GM12875 (cell line): Measurements from ENCODE around the gene IL1RAPL1.

Experiments used
- H3K4me3 ChIP-seq: one replicate; pipeline ENCODE4 v1.5.1; 2011; ENCODE audit warnings: low read depth, low read length, control low read depth
- TF ChIP-seq, protein P1 (sequence below): IDR thresholded peaks from 2 replicates; pipeline ENCODE4 v1.5.1; 2011; ENCODE audit warnings: low read depth, mild to moderate bottlenecking, control low read depth, inconsistent platforms, low read length, moderate library complexity, borderline replicate concordance; ENCODE audit not compliant: insufficient read depth

Gene IL1RAPL1

DNA sequence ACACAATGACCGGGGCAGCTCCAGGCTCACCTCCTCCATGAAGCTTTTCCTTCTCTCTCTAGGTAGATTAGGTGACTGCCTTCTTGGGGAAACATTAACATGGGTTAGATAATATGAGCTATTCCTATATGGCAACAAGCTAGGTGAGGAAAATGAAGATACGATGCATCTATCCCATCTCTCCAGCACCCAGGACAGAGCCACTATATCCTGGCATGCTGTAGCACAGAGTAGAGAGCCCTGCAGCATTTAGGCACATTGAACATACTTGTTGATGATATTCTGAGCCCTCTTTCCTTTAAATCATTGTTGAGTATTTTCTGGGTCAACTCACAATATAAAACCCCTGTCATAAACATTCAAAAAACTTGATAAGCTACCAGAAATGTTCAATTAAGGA, 1133.9 kb downstream of the IL1RAPL1 start:
- H3K4me3 ChIP-seq, result no peak overlapping the region
- TF ChIP-seq, protein P1, sequence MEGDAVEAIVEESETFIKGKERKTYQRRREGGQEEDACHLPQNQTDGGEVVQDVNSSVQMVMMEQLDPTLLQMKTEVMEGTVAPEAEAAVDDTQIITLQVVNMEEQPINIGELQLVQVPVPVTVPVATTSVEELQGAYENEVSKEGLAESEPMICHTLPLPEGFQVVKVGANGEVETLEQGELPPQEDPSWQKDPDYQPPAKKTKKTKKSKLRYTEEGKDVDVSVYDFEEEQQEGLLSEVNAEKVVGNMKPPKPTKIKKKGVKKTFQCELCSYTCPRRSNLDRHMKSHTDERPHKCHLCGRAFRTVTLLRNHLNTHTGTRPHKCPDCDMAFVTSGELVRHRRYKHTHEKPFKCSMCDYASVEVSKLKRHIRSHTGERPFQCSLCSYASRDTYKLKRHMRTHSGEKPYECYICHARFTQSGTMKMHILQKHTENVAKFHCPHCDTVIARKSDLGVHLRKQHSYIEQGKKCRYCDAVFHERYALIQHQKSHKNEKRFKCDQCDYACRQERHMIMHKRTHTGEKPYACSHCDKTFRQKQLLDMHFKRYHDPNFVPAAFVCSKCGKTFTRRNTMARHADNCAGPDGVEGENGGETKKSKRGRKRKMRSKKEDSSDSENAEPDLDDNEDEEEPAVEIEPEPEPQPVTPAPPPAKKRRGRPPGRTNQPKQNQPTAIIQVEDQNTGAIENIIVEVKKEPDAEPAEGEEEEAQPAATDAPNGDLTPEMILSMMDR, result no peak

DNA sequence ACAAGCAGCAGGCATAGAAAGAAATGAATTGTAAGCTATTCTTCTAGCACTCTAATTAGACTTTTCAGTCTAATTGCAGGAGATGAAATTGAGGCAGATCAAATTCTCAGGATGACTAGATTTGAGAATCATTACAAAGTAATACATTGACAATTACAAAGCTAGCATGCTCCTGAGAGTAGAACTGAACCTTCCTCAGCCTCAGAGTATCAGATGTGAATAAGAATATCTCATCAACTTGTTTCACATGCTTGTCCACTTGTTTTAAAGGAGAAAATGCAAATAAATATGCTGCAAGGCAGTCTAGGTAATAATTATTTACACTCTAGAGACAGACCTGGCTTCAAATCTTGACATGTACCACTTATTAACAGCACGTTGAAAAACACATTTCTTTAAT, 1137.1 kb downstream of the IL1RAPL1 start:
- no peak overlapping the region for H3K4me3 ChIP-seq
- TF ChIP-seq, protein P1, result no peak

DNA sequence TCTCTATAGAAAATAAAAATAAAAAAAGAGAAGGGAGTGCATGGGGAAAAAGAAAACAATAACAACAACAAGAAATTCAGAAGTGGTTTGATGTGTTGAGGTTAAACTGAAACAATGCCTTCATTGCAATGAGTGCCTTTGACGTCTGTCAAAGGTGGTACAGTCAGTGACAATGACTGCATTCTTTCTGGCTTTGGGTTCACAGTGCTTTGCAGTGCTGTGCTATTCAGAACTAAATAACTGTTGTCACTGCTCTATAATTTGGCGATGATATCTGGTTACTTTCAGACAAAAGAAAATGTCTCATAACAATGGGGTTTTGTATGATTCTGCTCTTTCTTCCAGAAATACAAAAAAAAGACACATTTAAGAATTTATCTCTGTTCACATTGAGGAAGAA, 1139.6 kb downstream of the IL1RAPL1 start:
- H3K4me3 ChIP-seq, result no peak overlapping the region
- TF ChIP-seq, protein P1, result no peak

DNA sequence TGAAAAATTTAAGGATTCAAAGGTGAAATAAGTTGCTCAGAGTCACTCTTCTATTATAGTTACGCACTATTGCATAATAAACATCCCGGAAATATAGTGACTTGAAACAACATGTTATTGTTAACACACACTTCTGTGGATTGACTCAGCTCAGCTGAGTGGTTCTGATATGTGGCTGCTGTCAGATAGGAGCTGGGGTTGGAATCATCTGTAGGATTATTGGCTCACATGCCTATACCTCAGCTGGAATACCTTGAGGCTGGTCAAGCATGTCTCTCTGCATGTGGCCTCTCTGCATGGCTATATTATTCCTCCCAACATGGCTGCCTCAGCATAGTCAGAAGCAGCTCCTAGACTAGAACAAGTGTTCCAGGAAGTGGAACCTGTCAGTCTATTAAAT, 1141.4 kb downstream of the IL1RAPL1 start:
- TF ChIP-seq, protein P1, result no peak
- H3K4me3 ChIP-seq, result no peak overlapping the region

DNA sequence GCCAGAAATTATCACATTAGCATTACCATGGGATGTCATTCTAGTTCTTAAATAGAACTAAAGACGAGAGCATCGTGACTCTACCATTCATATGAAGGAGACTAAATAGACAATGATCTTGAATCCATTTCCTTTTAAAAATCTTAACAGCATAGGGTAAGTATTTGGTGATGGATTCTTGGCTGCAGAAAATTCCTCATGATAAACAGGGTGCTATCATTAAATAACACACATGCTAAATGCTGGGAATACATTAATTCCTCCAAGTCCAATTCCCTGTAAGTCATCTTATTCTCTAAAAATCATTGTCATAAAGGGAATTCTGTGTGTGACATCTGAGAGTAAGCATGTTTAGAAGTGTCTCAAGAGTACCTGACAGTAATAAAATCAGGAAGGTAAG, 1157.7 kb downstream of the IL1RAPL1 start:
- TF ChIP-seq, protein P1, result no peak
- no peak overlapping the region for H3K4me3 ChIP-seq

DNA sequence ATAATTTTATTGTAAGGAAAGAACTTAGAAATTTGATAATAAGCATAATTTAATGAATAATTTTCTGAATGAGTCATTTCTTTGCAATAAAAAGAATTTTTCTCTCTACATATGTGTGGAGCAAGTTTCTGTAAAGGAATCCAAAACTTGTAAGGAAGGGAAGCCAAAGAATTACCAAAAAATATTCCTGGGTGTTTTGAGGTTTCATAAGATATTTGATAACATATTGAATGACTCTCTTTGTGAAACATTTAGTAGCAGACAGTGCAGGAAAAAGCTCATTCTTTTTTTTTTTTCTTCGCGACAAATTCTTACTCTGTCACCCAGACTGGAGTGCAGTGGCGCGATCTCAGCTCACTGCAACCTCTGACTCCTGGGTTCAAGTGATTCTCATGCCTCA, 1159.1 kb downstream of the IL1RAPL1 start:
- no peak overlapping the region for H3K4me3 ChIP-seq

DNA sequence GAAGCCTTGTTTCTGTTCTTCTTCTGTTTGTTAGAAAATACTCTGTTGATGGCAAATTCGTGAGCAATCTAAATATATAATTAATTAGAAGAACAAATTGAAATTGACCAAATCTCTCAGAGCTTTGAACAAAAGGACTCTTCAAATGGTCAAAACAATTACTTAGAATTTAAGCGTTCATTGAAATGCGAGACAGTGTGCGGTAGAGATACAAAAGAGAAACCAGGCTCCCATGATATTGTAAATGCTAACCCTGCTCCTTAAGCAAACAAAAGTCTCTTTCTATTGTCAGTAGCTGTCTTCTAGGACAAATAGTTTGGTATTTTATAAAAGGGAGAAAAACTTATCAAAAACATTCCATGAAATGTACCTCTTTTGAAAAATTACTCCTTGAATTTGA, 1174.8 kb downstream of the IL1RAPL1 start:
- no peak overlapping the region for H3K4me3 ChIP-seq
- TF ChIP-seq, protein P1, result no peak

More for the DNA sequence above, 1159.1 kb downstream of the IL1RAPL1 start:
- TF ChIP-seq, protein P1, result no peak
